GM03348 (cell line): Measurements from ENCODE around the gene MGMT.

Experiments
- DNase-seq: peaks from one replicate; pipeline ENCODE4 v3.0.0; 2012; ENCODE audit warnings: low spot score

Gene MGMT

GRCh38 chr10:129655007-129655678 is 188.1 kb downstream of the MGMT start:
- DNase-seq, result no peak

DNA sequence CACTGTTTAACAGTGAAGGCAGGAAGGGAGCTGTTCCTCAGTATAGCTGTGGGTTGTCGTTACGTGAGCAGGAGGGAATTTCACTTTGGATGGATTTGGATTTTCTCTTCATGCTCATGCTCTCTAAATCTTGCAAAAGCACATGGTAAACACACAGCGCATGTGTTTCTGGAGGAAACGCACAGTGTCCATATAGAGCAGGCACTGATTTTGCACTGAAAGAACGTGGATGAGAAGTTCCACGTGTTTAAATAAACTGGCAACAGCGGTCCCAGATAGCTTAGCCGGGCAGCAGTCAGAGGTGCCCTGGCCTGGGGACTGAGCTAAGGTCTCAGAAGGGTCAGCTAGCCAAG is 188.6 kb downstream of the MGMT start:
- DNase-seq, result no peak

GRCh38 chr10:129656642-129657041 is 189.6 kb downstream of the MGMT start:
- DNase-seq, result no peak

DNA sequence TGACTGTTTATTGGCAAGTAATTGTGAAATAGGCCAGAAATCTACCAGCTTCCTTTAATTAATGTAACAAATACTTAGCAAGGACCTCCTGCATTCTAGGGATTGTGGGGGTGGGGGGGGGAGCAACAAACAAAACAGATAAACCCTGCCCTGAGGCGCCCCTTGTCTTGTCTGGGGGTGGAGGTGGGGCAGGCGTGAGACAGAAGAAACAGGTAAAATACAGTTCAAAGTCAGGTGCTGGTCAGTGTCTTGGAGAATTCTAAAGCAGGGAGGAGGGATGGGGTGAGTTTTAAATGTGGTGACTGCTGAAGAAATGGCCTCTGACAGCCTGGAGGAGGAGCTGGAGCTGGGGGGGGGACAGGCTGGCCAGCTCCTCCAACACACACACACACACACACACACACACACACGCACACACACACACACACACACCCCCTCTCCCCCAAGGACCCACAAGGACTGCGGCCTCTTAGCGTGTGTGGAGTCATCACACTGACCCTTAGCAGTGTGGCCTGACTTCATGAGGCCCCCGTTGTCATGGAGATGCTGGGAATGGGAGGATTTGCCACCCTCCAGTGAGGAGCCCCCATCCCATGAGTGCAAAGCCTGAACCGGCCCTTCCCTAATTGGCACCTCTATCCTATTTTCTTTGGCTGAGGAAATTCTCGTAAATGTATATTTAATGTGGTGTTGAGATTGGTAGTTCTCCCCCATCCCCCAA is 190.4 kb downstream of the MGMT start:
- no peak for DNase-seq

DNA sequence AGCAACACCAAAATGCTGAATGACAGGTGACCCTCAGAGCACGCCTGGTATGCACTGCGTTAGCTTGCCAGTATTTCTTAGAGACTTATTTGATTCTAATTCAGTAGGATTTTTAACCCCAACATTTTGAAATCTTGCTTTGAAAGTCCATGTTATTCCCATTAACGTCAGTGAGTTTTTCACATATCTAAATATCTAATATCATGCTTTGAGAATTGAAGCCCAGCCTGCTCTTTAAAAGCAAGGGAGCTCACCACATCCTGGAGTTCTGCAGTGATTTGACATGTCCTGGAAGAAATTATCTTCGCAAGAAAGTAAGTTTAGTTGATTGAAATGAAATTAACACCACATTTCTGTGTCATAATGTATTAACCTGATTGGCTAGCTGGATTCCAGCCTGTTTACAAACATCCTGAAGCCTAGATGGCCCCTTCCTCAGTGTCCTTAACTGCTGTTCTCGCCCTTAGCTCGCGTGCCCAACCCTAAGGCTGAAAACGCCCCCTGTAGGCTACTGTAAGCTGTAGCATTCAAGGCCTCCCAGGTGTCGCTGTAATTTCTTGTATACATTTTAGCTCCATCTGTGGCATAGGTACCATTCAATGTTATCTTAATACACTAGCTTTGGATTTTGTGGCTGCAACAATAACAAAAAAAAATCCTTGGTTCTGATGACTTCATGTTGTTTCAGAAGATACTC is 191.5 kb downstream of the MGMT start:
- no peak for DNase-seq

DNA sequence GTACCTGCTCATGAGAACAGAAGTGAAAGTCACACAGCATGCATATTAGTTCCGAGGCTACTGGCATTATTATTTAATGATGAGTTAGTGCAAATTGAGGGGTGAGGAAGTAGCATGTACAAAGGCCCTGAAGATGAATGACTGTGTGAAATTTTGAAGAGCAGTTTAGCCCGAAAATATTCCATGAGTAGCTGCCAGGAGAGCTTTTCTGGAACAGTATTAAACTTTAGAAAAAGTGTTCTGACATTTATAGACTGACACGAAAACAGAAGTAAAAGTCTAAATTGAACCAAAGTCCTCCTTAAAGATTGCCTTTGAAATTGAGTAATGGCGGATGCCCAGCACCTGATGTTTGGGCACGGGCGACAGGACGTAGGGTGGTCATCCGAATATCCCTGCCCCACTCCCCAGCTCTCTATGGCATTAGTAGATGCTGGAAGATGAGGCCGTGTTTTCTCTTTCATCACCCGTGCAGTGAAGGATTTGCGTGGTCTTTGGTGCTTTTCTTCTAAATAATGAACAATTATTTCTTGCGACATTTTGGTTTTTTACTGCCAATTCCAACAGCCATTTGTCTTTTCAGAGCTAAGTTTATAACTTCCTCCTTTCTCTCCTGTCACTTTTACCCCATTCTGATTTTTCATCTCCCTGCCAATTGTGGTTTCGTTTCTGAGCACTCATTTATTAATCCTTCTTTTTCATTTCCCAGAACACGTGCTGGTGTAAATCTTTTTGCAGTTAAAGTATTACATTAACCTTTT is 192.6 kb downstream of the MGMT start:
- DNase-seq, result no peak

DNA sequence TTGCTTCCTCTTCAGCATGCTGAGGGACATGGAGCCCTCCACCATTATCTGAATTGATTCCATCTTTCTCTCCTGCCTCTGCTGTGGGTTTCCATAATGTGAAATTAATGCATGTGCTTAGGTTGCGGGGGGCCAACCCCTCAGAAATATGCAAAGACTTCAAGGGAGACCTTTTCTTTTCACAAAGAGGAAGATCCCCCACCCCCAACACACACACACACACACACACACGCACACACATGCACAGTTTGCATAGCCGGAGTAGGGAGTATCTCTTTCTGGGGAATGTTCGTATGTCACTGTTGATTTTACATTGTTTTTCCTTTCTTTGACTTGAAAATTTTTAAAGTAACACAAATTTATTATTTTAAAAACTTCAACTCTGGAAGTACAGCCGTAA is 193.5 kb downstream of the MGMT start:
- no peak for DNase-seq

GRCh38 chr10:129662426-129662825 is 195.4 kb downstream of the MGMT start:
- DNase-seq, result no peak

DNA sequence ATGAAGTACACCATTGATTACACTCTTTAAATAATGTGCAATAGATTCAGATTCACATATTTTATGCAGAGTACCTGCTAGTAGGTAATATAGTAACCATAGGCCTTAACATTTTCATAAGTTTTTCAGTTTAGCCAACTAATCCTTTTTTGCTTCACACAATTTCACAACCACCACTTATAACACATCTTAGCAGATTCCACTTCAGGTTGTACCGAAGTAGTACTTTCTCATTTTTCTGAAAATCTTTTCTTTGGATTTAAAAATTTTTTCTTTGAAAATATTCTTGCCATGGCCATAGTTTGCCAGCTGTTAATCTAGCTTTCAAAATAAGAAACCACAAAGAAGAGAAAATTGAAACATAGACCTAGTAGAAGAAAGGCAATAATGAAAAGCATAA is 203.1 kb downstream of the MGMT start:
- DNase-seq, result no peak

DNA sequence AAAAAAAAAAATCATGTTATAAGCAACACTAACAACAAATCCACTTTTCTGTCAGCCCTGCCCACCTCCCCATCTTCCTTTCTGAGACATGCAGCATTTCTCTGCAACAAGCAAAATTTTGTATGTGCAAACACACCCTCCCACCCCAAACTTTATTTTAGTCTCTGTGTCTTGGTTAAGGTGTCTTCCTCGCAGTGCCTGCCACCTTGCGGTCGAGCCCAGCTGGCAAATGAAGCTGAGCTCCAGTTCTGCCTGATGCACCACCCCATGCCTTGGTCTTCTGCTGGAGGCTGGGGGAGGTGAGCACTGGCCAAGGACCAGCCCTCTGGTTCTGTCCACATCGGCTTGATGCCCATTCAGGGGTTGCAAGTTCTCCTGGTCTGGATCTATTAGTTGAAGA is 206.3 kb downstream of the MGMT start:
- no peak for DNase-seq

- DNase-seq, result no peak
Observed at GRCh38 chr10:129675027-129675769, 208.2 kb downstream of the MGMT start.

DNA sequence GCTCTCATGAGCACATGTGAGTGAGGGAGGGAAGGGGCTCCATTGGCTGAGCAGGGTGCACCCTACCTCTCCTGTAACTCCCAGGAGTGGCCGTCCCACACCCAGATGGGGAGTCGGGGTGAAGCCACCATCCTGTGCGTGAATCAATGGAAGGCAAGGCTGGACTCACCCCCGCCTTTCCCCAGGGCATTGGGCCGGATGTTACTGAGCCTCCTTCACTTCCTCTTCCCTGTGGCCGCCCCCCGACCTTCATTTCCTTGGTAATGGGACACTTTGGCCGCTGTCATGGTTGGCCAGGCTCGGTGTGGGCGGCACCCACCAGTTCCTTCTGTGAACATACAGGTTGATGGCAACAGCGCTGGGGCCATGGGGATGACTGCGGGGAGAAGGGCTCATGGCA is 209.0 kb downstream of the MGMT start:
- DNase-seq, result no peak

DNA sequence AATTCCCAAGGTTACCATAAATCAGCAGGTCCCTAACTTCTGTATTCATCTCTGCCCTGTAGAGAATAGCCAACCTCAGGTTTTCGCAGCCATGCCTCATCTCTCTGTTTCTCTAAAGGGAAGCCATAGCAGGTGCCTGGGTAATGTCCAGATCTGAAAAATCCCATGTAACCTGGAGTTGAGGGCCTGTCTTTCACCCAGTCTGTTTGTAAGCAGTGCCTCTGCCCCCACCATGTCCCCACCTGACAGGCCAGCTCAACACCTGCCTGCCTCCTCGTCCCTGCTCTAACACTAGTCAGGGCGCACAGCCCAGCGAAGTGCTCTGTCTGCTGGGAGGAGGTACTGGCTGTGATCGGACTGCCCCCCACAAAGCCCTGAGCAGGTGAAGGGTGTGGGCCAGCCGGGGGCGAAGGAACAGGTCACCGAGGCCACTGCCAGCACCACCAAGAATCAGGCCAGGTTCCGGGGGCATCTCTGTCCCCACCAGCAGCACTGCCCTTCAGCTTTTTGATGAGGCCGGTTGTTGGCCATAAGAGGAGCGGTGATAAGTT is 210.4 kb downstream of the MGMT start:
- no peak for DNase-seq

GRCh38 chr10:129678186-129678585 is 211.1 kb downstream of the MGMT start:
- DNase-seq, result no peak

DNA sequence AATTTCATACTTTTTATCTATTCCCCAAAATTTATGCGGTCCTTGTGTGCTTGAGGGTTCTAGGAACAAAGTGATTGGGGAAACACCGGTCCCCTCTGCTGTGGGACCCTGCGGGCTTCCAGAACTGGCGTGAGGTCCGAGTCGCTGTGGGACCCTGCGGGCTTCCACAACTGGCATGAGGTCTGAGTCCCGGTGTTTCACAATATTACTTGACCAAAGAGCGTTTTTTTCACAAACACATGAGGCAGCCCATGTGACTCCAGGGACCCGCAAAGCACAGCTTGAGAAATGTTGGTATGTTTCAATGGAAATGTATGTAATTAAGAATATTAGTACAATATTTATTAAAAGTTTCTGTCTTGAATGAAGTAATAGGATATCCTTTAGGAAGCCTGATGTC is 212.2 kb downstream of the MGMT start:
- DNase-seq, result no peak

DNA sequence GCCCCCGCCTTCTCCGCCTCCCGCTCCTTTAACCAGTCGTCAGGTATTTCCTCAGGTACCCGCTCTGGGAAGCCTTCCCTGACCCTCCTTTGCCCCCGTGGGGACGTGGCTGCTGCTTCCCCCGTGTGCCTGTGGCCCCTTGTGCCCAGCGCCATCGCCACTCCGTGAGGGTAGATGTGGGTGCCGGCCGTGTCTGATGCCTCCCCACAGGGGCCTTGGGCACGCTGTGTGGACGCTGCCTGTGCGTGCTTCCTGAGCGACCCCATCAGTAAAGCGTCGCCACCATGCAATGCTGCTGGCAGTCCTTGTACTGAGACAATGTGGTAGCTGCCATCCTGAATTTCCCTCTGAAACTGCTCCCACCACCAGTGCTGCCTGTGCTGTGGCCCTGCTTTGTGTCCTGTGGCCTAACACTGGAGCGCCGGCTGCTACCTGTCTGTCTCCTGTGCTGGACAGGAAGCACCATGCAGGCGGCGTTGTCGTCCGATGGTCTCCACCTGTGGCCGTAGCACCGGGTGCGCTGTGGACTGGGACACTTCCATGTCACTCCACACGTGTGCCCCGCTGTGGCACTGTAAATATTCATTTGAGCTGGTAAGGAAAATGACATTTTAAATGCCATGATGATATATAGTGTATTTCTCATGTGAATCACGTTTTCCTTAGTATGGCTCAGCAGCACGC is 213.8 kb downstream of the MGMT start:
- no peak for DNase-seq

DNA sequence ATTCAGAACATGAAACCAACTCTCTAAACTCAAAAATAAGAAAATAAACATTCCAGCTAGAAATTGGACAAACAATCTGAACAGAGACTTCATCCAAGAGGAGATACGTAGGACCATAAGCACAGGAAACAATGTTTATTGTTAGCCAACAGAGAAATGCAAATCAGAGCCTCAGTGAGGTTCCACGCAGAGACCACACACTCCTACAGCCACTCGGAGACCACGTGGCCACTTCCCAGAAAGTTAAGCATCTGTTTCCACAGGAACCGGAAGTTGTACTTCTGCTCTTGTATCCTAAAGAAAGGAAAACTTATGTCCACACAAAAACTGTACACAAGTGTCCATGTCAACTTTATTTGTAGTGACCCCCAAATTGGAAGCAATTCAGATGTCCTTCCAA is 214.8 kb downstream of the MGMT start:
- DNase-seq, result no peak

DNA sequence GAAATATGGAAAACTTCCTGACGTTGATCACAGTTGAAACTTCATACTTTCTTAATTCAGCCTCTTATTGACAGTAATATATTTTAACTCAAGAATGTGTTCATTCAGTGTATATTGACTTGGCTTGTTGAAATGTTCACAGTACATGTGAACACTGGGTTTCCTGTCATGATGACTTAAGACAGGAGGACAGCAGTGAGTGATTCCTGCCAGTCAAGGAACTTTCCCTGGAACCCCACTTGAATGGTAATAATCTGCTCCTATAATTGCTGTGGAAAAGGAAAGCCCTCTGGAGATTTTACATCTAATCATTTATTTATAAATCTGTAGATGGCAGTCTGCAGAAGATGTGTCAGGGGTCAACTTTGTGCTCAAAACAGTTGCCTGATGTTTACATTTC is 216.5 kb downstream of the MGMT start:
- no peak for DNase-seq

GRCh38 chr10:129683920-129684319 is 216.9 kb downstream of the MGMT start:
- DNase-seq, result no peak

GRCh38 chr10:129685271-129685670 is 218.2 kb downstream of the MGMT start:
- DNase-seq, result no peak

DNA sequence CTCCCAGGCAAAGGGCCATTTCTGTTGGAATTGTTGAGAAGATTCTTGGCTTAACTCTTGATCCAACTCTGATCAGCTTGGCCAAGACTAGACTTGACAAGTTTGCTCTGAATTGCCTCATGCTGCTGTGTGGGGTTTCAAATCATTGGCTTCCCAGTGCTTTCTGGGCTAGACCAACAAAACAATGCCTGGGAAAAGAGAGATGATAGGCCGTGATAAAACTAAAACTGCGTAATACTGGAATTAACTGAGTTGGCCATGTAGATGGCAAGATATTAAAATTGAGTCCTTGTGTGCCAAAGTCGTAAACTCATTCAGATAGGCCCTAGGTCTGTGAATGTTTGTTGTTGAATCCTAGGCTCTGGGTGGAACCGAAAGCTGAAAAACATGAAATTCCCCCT is 222.6 kb downstream of the MGMT start:
- peak; percentile 51 for DNase-seq
